ENCODE data around the gene GSAP. TPM values are rescaled to one million over a fixed set of nuclear protein-coding genes. Genes with fewer than 3 reads are reported as not detected.
"Not testable (repeated sequence)": the region's sequence is repeated elsewhere in the genome, so short reads cannot be mapped to it uniquely, and the experiment has no call there.

Gene GSAP
- total and polyA plus RNA-seq, 5 donors from 2014 or later: 1.1 to 6.8 (median 3.2) TPM

GRCh38 chr7:77335581-77335980, 80.6 kb downstream of the GSAP start:
- ATAC-seq (ENCODE audit: low read depth in 2 of 2) (no peak), DNase-seq (no peak)
- Histone ChIP-seq H3K27ac (ENCODE audit: insufficient read depth, low read length, poor library complexity, severe bottlenecking) (no peak overlapping the region), H3K27me3 (ENCODE audit: control insufficient read depth, insufficient read depth, low read length) (no peaks in the 10 kb centered on the region), H3K4me3 (ENCODE audit: low read depth, low read length) (no peak overlapping the region), H3K36me3 (ENCODE audit: control insufficient read depth, insufficient read depth, low read length) (no peaks in the 10 kb centered on the region), H3K9me3 (ENCODE audit: control insufficient read depth in 2 of 2, low read length in 2 of 2) (no peaks in the 10 kb centered on the region), H3K4me1 (ENCODE audit: control insufficient read depth, insufficient read depth, low read length, poor library complexity, severe bottlenecking) (no peaks in the 10 kb centered on the region)
- H3K9me3 Mint-ChIP-seq: peaks cover 0 to 1% (median 0%) of the 10 kb centered on the region in 7 donors
- H3K36me3 Mint-ChIP-seq: peaks cover 11% of the 10 kb centered on the region
- no peak overlapping the region for H3K4me3 Mint-ChIP-seq
- peaks cover 6 to 28% (median 17%) of the 10 kb centered on the region in 4 donors for H3K4me1 Mint-ChIP-seq
- H3K27me3 Mint-ChIP-seq: peaks cover 9% of the 10 kb centered on the region
- H3K27ac Mint-ChIP-seq: no peak overlapping the region

- peaks cover 12 to 36% (median 23%) of the 10 kb centered on the region in 4 donors for H3K4me1 Mint-ChIP-seq
- not testable (repeated sequence) for H3K27me3 Mint-ChIP-seq; H3K4me1 ChIP-seq (ENCODE audit: control insufficient read depth, insufficient read depth, low read length, poor library complexity, severe bottlenecking)
Observed at GRCh38 chr7:77334039-77334438, 82.1 kb downstream of the GSAP start.

GRCh38 chr7:77331938-77332695, 84.0 kb downstream of the GSAP start:
- Histone ChIP-seq H3K4me1 (ENCODE audit: control insufficient read depth, insufficient read depth, low read length, poor library complexity, severe bottlenecking) (peaks cover 15% of the 10 kb centered on the region), H3K36me3 (ENCODE audit: control insufficient read depth, insufficient read depth, low read length) (no peaks in the 10 kb centered on the region), H3K9me3 (ENCODE audit: control insufficient read depth in 2 of 2, low read length in 2 of 2) (no peaks in the 10 kb centered on the region), H3K27me3 (ENCODE audit: control insufficient read depth, insufficient read depth, low read length) (no peaks in the 10 kb centered on the region), H3K27ac (ENCODE audit: insufficient read depth, low read length, poor library complexity, severe bottlenecking) (no peak overlapping the region), H3K4me3 (ENCODE audit: low read depth, low read length) (no peak overlapping the region)
- peaks cover 16 to 47% (median 28%) of the 10 kb centered on the region in 4 donors for H3K4me1 Mint-ChIP-seq
- H3K27me3 Mint-ChIP-seq: no peaks in the 10 kb centered on the region
- peak; percentile 14 to 80 (median 48) for DNase-seq
- peaks cover 7% of the 10 kb centered on the region for H3K36me3 Mint-ChIP-seq
- peak; percentile 59 to 76 for ATAC-seq (ENCODE audit: low read depth in 2 of 2)
- peak overlapping the region in 1 of 3 donors; percentile 34 for H3K27ac Mint-ChIP-seq
- no peak overlapping the region for H3K4me3 Mint-ChIP-seq
- peaks cover 0 to 1% (median 0%) of the 10 kb centered on the region in 7 donors for H3K9me3 Mint-ChIP-seq

More at GRCh38 chr7:77334039-77334438, 82.1 kb downstream of the GSAP start:
- H3K36me3 ChIP-seq (ENCODE audit: control insufficient read depth, insufficient read depth, low read length); H3K9me3 Mint-ChIP-seq; ATAC-seq (ENCODE audit: low read depth in 2 of 2); H3K27ac Mint-ChIP-seq; H3K9me3 ChIP-seq (ENCODE audit: control insufficient read depth in 2 of 2, low read length in 2 of 2); H3K36me3 Mint-ChIP-seq; DNase-seq; H3K4me3 ChIP-seq (ENCODE audit: low read depth, low read length); H3K4me3 Mint-ChIP-seq; H3K27me3 ChIP-seq (ENCODE audit: control insufficient read depth, insufficient read depth, low read length); H3K27ac ChIP-seq (ENCODE audit: insufficient read depth, low read length, poor library complexity, severe bottlenecking): not testable (repeated sequence)

- Mint-ChIP-seq H3K27ac (peak overlapping the region in 2 of 3 donors; percentile 27 to 76), H3K36me3 (peaks cover 7% of the 10 kb centered on the region), H3K27me3 (no peaks in the 10 kb centered on the region), H3K4me3 (no peak overlapping the region), H3K4me1 (peaks cover 16 to 42% (median 28%) of the 10 kb centered on the region in 4 donors), H3K9me3 (peaks cover 0 to 1% (median 0%) of the 10 kb centered on the region in 7 donors)
- H3K4me3 ChIP-seq (ENCODE audit: low read depth, low read length): no peak overlapping the region
- H3K27me3 ChIP-seq (ENCODE audit: control insufficient read depth, insufficient read depth, low read length): no peaks in the 10 kb centered on the region
- no peaks in the 10 kb centered on the region for H3K36me3 ChIP-seq (ENCODE audit: control insufficient read depth, insufficient read depth, low read length)
- no peak for DNase-seq
- no peaks in the 10 kb centered on the region for H3K9me3 ChIP-seq (ENCODE audit: control insufficient read depth in 2 of 2, low read length in 2 of 2)
- H3K27ac ChIP-seq (ENCODE audit: insufficient read depth, low read length, poor library complexity, severe bottlenecking): no peak overlapping the region
- peak in 1 of 2 donors; percentile 50 for ATAC-seq (ENCODE audit: low read depth in 2 of 2)
- peaks cover 15% of the 10 kb centered on the region for H3K4me1 ChIP-seq (ENCODE audit: control insufficient read depth, insufficient read depth, low read length, poor library complexity, severe bottlenecking)
Observed at GRCh38 chr7:77330169-77330882, 85.8 kb downstream of the GSAP start.

GRCh38 chr7:77329466-77330168, 86.5 kb downstream of the GSAP start:
- Mint-ChIP-seq H3K4me3 (peak overlapping the region in 1 of 4 donors; percentile 16), H3K36me3 (peaks cover 7% of the 10 kb centered on the region), H3K4me1 (peaks cover 16 to 42% (median 28%) of the 10 kb centered on the region in 4 donors), H3K27me3 (no peaks in the 10 kb centered on the region), H3K9me3 (peaks cover 0 to 1% (median 0%) of the 10 kb centered on the region in 7 donors), H3K27ac (peak overlapping the region in 1 of 3 donors; percentile 27)
- ATAC-seq (ENCODE audit: low read depth in 2 of 2): no peak
- H3K4me1 ChIP-seq (ENCODE audit: control insufficient read depth, insufficient read depth, low read length, poor library complexity, severe bottlenecking): peaks cover 15% of the 10 kb centered on the region
- no peak overlapping the region for H3K4me3 ChIP-seq (ENCODE audit: low read depth, low read length)
- no peaks in the 10 kb centered on the region for H3K27me3 ChIP-seq (ENCODE audit: control insufficient read depth, insufficient read depth, low read length)
- no peak for DNase-seq
- no peak overlapping the region for H3K27ac ChIP-seq (ENCODE audit: insufficient read depth, low read length, poor library complexity, severe bottlenecking)
- no peaks in the 10 kb centered on the region for H3K9me3 ChIP-seq (ENCODE audit: control insufficient read depth in 2 of 2, low read length in 2 of 2)
- no peaks in the 10 kb centered on the region for H3K36me3 ChIP-seq (ENCODE audit: control insufficient read depth, insufficient read depth, low read length)

- Histone ChIP-seq H3K27ac (ENCODE audit: insufficient read depth, low read length, poor library complexity, severe bottlenecking) (no peak overlapping the region), H3K4me3 (ENCODE audit: low read depth, low read length) (no peak overlapping the region), H3K27me3 (ENCODE audit: control insufficient read depth, insufficient read depth, low read length) (no peaks in the 10 kb centered on the region), H3K4me1 (ENCODE audit: control insufficient read depth, insufficient read depth, low read length, poor library complexity, severe bottlenecking) (peaks cover 15% of the 10 kb centered on the region), H3K9me3 (ENCODE audit: control insufficient read depth in 2 of 2, low read length in 2 of 2) (no peaks in the 10 kb centered on the region), H3K36me3 (ENCODE audit: control insufficient read depth, insufficient read depth, low read length) (no peaks in the 10 kb centered on the region)
- Mint-ChIP-seq H3K4me1 (peaks cover 17 to 42% (median 28%) of the 10 kb centered on the region in 4 donors), H3K9me3 (no peaks in the 10 kb centered on the region), H3K4me3 (no peak overlapping the region), H3K27ac (peak overlapping the region in 1 of 3 donors; percentile 62), H3K36me3 (peaks cover 2% of the 10 kb centered on the region), H3K27me3 (no peaks in the 10 kb centered on the region)
- no peak for ATAC-seq (ENCODE audit: low read depth in 2 of 2)
- no peak for DNase-seq
Observed at GRCh38 chr7:77328669-77329068, 87.5 kb downstream of the GSAP start.

- no peaks in the 10 kb centered on the region for H3K9me3 ChIP-seq (ENCODE audit: control insufficient read depth in 2 of 2, low read length in 2 of 2)
- H3K36me3 ChIP-seq (ENCODE audit: control insufficient read depth, insufficient read depth, low read length): no peaks in the 10 kb centered on the region
- ATAC-seq (ENCODE audit: low read depth in 2 of 2): peak; percentile 31 to 52
- peaks cover 15% of the 10 kb centered on the region for H3K4me1 ChIP-seq (ENCODE audit: control insufficient read depth, insufficient read depth, low read length, poor library complexity, severe bottlenecking)
- Mint-ChIP-seq H3K27ac (peak overlapping the region in 1 of 3 donors; percentile 51), H3K36me3 (peaks cover 2% of the 10 kb centered on the region), H3K9me3 (no peaks in the 10 kb centered on the region), H3K27me3 (no peaks in the 10 kb centered on the region), H3K4me3 (peak overlapping the region in 2 of 4 donors; percentile 20 to 61), H3K4me1 (peaks cover 17 to 42% (median 28%) of the 10 kb centered on the region in 4 donors)
- no peak overlapping the region for H3K27ac ChIP-seq (ENCODE audit: insufficient read depth, low read length, poor library complexity, severe bottlenecking)
- peak in 2 of 3 donors; percentile 5 to 40 for DNase-seq
- no peaks in the 10 kb centered on the region for H3K27me3 ChIP-seq (ENCODE audit: control insufficient read depth, insufficient read depth, low read length)
- no peak overlapping the region for H3K4me3 ChIP-seq (ENCODE audit: low read depth, low read length)
Observed at GRCh38 chr7:77327932-77328628, 88.1 kb downstream of the GSAP start.
